GM19395 (cell line): Measurements from ENCODE around the gene MCU.
"Not testable (repeated sequence)": the region's sequence is repeated elsewhere in the genome, so short reads cannot be mapped to it uniquely, and the experiment has no call there.

Experiments used
- ATAC-seq: cut with Tn5 transposase; IDR thresholded peaks from one replicate; pipeline ENCODE4 v1.9.1; 2021; ENCODE audit warnings: mild to moderate bottlenecking, moderate library complexity; ENCODE audit not compliant: unreplicated experiment

The MCU gene

DNA sequence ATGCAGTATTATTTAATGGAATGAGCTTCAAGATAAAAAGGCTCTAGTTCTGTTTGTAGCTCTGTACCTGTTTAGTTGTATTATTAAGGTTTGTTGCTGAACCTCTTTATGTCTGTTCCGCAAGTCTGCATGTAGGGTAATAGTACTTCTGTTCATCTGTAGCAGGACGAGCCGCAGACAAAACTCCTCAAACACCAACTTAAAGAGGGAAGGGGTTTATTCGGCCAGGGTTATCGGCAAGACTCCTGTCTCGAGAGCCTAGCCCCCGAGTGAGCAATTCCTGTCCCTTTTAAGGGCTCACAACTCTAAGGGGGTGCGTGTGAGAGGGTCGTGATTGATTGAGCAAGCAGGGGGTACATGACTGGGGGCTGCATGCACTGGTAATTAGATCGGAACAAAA is 67.0 kb downstream of the MCU start:
- not testable (repeated sequence) for ATAC-seq

DNA sequence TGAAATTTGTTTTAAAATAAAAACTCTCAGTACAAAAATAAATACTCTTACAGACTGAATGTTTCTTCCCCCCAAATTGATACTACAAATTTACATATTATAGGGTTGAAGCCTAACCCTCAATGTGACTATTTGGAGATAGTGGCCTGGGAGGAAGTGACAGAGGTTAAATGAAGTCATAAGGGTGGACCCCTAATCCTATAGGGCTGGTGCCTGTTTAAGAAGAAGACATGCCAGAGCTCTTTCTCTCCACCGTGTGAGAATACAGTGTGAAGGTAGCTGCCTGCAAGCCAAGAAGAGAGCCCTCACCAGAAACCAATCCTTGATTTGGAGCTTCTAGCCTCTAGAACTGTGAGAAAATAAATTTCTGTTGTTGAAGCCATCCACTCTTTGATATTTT is 67.6 kb downstream of the MCU start:
- ATAC-seq, result no peak

DNA sequence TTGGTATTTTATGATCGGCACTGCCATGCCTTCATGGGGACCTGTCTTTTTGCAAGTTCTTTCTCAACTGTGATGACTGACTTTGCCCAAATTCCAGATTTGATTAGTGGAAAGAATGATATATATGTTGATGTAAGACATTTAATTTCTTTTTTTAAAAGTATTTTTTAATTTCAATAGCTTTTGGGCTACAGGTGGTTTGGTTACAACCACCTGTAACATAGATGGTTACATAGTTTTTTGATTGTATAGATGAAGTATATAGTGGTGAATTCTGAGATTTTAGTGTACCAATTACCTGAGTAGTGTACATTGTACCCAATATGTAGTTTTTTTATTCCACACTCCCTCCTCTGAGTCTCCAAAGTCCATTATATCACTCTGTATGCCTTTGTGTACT is 69.6 kb downstream of the MCU start:
- no peak for ATAC-seq

DNA sequence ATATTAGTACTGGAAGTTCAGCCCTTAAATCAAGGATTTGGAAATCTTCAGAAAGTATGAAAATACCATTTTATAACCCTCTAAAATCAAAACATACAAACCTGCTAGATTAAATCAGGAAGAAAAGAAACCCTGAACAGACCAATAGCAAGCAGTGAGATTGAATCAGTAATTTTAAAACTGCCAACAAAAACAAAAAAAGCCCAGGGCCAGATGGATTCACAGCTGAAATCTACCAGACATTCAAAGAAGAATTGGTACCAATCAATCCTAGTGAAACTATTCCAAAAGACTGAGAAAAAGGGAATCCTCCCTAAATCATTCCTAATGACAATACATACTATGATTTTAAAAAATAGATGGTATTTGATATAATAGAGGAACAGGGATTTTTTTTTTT is 70.1 kb downstream of the MCU start:
- no peak for ATAC-seq

DNA sequence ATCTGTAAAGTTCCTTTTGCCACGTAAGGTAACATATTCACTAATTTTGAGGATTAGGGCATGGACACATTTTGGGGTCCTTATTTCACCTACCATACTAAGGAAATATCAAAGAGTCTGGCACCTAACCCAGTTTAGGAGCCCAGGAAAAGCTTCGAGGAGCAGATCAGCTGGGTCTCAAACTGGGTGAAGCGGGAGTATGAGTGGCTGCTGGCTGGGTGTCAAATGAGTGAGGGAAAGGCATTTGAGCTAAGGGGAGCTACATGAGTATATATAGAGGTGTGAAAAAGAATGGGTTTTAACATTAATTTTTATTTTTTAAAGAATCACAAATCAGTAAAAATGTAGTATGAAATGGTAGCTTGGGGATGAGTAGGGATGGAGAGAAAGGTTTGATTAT is 71.3 kb downstream of the MCU start:
- ATAC-seq, result no peak

DNA sequence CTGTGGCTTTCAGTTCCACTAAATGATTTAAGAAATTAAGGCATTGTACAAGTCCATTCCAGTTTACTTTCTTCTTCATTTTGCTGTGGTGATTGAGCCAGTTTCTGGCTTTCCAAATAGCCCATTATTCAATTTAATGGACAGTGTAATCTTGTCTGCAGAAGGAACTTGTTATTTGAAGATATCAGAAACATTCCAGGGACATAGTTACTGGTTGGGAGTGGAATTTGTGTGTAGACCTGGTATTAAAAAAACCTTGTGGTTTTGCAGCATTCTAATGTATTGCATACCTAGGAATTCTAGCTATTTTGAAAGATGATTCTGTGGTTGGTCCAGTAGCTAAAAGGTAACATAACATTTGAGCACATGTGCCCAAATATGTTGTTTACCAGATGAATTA is 72.2 kb downstream of the MCU start:
- no peak for ATAC-seq

DNA sequence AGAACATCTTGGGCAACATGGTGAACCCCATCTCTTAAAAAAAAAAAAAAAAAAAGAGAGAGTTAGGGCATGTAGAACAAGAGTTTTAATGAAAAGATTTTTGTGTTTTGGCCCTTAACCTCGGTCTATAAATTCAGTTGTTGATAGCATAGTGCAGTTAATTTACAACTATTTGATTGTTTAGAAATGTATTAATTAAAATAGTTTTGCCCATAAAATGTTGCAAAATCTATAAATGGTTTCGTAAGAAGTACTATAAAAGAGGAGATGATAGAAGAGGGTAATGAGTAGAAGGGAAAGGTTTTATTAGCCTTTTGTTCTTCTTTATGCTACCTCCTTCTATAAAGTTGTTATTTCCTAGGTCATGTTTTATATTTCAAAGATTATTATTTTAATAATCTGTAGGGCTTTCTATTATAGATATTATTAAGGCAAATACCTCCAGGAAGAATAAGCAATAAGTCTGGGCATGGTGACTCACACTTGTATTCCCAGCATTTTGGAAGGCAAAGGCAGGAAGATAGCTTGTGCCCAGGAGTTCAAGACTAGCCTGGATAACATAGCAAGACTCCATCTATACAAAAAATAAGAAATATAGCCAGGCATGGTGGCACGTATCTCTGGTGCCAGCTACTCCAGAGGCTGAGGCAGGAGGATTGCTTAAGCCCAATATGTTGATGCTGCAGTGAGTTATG is 73.3 kb downstream of the MCU start:
- ATAC-seq, result no peak

DNA sequence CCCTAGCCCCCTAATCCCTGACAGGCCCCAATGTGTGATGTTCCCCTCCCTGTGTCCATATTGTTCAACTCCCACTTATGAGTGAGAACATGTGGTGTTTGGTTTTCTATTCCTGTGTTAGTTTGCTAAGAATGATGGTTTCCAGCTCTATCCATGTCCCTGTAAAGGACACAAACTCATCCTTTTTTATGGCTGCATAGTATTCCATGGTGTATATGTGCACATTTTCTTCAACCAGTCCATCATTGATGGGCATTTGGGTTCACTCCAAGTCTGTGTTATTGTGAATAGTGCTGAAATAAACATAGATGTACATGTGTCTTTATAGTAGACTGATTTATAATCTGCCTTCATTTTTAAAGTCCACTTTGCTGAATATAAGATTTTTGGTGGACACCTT is 79.3 kb downstream of the MCU start:
- not testable (repeated sequence) for ATAC-seq

DNA sequence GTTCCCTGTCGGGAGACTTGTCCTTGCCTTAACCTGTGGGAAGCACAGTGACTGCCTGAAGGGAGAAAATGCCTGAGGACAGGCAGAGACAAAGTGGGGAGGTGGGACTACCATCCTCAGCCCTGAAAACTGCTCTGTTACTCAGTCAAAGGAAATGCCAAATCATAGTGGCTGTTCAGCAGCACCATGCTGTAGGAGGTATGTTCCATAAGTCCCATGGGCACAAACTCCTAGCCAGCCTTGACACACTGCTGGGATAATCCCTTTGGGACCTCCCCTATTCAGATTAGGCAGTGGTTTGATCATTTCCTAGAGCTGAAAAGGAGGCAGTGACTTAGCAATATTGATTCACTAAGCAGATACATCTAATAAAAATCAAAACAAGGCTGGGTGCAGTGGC is 80.1 kb downstream of the MCU start:
- no peak for ATAC-seq

DNA sequence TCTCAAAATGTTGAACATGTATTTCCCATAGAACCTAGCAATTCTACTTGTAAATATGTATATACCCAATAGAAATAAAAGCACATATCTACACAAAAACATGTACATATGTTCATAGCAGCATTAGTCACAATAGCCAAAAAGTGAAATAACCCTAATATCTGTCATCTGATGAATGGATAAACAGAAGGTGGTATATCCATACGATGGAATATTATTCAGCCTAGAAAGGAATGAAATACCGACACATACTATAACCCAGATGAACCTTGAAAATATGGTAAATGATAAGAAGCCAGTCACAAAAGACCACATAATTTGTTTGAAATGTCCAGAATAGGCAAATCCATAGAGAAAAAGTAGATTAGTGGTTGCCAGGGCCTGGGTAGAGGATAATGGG is 87.9 kb downstream of the MCU start:
- ATAC-seq, result no peak

DNA sequence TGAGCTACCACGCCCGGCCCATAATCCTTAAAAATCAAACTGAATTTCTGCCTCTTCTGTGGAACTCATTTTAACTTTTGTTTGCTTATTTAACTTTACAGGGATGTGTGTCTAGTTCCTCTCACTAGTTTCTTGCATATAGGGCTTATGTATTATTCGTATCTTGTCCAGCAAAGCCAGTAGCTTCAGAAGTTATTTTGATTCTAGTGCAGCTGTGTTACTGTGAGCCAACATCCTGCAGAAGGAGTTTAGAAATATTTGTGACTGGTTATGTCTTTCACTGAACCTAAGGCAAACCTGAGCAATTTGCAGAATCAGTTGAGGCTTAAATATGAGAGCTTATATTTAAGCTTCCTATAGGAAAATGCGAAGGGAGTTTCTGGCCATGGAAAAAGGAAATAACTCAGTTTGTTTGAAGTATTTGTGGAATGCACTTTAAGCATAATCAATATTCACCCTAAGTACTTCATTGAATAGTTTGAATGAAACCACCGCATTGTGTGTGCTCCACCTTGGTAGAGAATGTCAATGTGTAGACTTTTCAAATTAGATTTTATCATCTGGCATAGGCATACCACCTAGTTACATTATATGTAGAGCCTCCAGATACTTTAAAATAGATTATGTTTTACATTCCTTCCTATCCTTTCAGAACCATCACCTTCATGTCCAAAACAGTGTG is 90.8 kb downstream of the MCU start:
- ATAC-seq, result no peak

DNA sequence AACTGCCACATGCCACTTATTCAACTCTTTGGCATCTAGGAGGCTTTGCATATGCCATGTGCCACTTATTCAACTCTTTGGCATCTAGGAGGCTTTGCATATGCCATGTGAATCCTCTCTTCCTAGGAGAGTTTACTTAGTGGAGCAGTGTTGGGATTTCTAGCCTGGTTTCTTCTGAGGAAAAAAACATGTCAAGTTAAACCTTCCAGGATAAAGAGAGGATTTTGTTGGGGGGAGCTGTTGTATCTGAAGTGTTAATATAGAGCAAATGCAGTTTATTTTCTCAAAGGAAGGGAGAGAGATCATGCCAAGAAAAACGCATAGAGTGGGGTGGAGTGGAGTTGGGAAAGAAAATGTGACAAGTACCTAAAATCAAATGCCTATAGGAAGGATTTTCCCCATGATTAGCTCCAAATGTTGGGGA is 91.5 kb downstream of the MCU start:
- ATAC-seq, result no peak

DNA sequence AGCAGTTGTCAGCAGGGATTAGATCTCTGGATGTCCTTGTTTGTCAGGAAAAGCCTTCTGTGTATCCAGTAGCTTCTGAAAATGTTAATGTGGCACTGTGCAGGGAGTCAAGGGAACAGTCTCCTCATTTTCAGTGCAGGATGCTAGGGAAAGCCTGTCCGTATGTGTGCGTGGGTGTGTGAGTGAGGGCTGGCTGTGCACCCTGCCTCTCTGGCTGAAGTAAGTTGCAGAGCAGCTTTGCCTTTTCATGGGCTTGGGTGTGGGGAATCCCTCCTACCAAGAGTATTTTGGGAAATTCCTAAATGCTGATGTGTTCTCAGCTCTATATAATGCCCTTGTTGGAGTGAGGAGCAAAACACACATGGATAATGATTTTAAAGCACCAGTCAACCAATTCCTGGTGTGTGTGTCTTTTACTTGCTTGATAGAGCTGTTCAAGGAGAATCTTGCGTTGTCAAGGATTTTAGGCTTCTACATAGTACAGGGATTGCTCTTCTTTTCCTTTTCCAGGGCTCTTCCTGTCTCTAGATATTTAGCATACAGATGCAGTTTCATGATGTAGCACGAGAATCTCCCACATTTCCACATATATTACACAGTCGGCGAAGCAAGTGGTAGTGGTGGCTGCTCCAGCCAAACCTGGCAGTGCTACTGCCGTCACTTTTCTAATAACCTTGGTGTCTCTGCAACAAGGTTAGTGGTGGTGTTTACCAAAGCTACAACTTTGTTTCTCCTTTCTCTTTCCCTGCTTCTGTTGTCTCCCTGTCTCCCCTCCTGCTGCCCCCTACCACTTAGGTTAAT is 92.8 kb downstream of the MCU start:
- ATAC-seq, result no peak

DNA sequence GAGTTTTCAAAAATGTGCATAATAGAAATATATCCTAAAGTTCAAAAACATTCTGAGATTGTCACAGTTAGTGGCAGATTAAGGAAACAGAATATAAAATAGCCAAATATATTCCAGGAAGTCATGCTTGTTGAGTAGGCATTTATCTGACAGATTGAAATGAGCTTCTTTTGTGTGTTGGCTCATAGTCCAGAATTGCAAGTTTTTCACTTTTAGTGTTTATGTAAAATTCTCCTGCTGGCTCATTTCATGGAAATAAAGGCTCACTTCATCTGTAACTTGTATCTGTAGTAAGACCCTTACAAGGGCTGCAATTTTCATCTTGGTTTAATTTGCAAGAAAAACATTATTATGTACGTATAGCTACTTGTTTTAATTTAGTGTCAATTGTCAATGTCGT is 93.5 kb downstream of the MCU start:
- ATAC-seq, result no peak

DNA sequence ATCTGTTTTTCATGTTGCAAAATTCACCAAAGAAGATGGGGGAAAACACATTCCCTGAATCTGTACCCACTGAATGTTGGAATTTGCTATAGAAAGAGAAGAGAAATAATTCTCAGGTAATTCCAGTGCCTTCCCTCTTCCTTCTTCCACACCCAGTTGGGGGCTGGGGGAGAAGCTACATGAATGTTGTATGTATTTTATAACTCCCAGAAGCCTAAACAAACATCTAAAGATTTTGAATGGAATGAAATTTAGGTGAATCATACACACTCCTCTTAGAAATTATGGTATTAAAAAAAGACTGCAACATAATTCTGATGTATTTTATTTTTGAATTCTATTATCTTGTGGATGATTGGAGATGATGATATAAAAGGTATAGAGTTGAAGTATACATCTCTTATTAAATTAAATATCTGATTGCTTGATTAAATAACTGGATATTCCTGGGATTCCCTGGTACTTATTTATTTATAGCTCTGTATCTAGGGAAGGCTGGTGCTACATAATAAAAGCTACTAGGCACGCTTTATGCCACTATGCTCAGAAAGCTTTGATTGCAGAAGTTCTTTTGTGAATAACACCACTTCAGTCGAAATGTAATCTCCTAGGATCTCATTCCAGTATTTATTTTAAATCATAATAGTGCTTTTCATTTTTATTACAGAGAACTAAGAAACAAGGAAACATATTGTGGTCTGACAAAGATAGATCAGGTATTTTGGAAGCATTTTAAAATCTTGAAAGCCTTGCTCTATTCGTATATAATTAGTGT is 98.5 kb downstream of the MCU start:
- no peak for ATAC-seq

DNA sequence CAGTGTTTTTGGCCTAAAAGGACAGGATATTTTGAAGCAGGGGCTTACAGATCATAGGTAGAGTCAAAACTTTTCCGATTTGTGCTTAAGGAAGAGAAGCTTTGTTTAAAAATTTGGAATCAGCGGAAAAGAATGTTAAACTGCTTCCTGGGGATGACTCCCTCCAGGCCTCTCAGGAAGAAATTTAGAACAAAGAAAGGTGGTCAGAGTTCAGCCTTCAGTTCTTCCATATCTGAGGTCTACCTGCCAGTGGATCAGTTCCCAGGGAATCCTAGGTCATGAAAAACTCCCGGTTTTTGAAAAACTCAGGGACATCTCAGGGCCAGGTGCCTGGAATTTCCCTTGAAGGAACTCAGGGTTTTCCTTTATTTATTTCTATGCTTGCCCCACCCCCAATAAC is 100.3 kb downstream of the MCU start:
- no peak for ATAC-seq

DNA sequence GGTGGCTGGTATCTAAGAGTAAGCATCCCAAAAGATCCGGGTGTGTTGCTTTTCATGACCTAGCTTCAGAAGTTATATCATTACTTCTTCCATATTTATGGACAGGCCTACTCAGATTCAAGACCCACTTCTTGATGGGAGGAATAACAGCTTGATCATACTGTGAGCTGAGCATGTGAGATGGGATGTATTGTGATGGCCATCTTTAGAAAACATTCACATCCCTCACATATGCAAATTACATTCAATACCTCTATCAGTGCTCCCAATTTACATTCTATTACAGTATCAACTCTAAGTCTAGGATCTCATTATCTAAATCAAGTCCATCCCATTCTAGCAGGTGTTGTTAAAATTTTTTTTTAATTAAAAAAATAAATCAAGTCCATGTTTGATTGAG is 101.8 kb downstream of the MCU start:
- ATAC-seq, result no peak

DNA sequence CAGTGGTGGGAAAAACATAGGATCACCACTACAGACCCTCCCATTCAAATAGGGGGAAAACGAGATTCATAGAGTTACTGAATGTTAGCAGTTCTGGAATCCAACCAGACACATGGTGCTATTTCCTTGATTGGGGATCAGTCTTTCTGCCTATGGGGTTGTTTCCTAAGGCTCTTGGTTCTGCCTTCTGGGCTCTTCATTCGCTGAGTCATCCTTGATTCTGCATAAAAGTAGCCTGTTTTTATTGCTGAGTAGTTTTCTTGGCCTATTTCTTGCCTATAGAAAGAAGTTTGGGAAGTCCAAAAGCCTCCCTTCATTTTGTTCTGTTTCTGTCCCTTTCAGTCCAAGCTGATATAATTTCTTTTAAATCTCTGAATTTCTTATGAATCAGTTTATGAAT is 102.3 kb downstream of the MCU start:
- no peak for ATAC-seq

DNA sequence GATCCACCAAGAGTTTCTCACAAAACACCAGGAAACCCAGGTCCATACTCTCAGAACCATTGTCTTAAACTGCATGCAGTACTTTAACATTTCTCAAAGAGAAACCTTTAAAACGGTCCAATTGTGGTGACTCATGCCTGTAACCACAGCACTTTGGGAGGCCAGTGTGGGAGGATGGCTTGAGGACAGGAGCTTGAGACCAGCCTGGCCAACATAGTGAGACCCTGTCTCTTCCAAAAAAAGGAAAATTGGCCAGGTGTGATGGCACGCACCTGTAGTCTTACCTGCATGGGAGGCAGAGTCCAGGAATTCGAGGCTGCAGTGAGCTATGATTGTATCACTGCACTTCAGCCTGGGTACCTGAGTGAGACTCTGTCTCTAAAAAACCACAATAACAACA is 104.1 kb downstream of the MCU start:
- no peak for ATAC-seq

DNA sequence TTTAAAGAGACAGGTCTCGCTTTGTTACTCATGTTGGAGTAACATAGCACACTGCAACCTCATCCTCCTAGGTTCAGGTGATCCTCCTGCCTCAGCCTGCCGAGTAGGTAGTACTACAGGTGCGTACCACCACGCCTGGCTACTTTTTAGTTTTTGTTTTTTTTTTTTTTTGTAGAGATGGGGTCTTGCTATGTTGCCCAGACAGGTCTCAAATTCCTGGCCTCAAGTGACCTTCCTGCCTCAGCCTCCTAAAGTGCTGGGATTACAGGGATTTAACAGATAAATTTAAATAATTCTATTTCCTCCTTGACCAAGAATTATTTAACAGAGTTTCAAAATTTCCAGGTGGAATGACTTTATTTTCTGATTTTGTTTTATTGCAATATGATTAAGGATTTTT is 104.6 kb downstream of the MCU start:
- ATAC-seq, result no peak

DNA sequence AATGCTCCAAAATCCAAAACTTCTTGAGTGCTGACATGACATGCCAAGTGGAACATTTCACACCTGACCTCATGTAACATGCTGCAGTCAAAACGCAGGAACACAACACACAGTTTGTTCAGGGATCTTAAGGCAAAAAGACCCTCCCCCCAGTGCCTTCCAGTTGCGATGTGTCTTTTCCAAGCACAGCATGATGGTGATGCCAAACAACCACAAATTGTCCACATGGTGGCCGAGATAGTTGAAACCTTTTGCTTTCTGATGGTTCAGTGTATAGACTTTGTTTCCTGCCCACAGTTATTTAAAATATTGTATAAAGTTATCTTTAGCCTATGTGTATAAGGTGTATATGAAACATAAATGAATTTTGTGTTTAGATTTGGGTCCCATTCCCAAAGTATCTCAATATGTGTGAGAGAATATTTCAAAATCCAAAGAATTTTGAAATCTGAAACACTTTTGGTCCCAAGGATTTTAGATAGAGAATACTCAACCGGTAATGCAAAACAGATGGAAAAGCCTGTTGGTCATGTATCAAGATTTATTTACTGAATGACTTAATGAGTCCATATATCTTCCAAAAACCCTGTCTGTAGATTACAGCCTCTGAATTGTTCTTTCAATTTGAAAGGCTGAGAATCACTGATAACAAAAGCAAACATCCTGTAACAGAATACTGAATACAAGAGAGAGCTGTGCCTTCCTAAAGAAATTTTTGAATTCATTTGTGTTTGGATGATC is 108.2 kb downstream of the MCU start:
- no peak for ATAC-seq
